Stimulated activated CD4-positive, alpha-beta T cell treated with anti-CD3 and anti-CD28 coated beads, Interleukin-1b, Interleukin-23, amount 100 ng/mL, for 4 hours (primary cell): ENCODE data around the gene PRXL2C.
"Not testable (repeated sequence)": the region's sequence is repeated elsewhere in the genome, so short reads cannot be mapped to it uniquely, and the experiment has no call there.

ENCODE experiments used
- DNase-seq, 2 donors: peaks; one replicate each; pipeline ENCODE4 v3.0.0-alpha.2; 2020; ENCODE audit warnings: low read depth in 2 of 2

Gene PRXL2C

DNA sequence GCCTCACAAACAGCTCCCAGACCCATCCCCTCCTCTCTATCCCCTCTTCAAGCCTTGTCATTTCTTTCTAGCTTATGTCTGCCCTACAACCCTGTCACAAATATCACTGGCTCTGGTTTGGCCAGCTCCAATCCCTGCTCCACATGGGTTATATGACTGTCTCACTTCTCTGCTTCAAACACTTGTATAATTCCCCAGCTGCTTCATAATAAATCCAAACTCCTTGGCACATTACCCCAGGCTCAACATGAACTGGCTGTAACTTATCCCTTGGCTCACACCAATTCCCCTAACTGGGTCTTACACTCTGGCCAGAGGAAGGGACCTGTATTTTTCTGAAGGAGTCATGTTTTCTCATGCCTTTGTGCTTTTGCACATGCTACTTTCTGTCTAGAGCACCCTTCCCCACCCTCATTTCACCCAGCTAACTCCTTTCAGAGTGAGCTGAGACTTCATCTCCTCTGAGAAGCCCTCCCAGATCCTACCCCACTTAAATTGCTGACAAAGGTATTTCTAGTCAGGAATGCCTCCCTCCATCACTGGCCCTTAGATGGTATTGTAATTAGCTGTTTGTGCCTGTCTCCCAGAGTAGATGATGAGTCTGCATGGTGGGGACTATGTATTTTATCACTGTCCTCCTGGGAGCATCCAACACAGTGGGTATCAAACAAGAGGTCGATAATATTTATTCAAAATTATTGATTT lies 5.3 kb downstream of the PRXL2C start:
- no peak for DNase-seq

DNA sequence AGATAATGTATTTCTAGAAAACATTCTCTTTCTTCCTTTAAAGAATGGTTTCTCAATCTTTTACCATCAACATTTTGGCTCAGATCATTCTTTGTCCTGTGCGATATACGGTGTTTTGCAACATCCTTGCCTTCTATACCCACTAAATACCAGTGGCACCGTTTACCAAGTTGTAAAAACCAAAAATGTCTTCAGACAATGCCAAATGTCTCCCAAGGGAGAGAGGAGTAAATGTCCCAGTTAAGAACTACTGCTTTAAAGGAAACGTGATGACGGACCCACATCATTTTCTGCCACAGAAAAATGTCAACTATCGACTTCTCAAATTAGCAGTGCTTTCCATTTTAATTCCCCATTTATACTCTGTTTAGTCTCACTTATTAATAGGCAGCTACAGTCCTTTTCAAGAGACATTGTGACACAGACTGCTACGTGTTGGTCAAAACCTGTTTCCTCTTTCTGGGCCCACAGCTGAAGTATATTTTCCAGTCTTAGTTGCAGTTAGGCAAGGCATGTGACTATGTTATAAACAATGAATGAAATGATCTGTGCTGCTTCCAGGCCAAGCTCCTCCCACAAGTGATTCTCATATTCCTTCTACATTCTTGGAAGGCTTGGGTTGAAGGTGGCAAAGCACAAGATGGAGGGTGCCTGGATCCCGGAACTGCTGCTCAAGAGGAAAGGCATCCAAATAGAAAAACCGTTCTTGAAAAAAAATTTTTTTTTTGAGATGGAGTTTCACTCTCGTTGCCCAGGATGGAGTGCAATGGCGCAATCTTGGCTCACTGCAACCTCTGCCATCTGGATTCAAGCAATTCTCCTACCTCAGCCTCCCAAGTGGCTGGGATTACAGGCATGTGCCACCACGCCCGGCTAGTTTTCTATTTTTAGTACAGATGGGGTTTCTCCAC lies 8.8 kb downstream of the PRXL2C start:
- no peak for DNase-seq

DNA sequence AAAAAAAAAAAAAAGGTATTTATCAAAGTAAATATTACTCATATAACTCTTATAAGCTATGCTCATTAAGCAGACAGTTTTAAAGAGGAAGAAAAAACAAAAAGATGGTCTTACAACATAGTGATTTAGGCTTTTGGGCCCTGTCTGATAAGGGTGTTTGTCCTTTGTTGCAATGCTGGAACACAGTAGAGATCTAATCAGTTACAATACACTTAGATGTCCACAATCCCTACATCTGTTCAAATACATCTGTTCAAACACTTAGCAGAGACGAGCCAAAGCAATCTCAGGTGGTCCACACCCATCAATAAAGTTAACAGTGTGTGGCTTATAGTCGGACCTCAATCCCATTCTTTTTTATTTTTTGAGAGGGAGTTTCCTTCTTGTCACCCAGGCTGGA lies 11.0 kb downstream of the PRXL2C start:
- no peak for DNase-seq

DNA sequence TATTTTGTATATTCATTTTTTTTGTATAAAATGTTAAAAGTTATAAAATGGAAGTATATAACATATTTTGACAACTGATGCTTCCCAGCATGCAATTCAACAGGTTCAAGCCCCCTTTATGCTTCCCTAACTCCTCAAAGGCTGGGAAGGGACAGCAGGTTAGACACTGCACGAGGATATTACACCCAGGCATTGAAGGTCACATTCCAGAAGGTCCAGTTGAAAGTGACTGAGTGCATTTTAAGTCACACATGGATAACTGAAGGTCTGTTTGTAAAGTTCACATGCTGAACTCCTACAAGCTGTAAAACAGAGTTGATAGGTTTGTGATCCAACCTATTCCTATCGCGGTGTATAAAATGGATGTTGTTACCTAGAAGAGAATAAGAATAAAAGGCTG lies 13.6 kb downstream of the PRXL2C start:
- DNase-seq = no peak

DNA sequence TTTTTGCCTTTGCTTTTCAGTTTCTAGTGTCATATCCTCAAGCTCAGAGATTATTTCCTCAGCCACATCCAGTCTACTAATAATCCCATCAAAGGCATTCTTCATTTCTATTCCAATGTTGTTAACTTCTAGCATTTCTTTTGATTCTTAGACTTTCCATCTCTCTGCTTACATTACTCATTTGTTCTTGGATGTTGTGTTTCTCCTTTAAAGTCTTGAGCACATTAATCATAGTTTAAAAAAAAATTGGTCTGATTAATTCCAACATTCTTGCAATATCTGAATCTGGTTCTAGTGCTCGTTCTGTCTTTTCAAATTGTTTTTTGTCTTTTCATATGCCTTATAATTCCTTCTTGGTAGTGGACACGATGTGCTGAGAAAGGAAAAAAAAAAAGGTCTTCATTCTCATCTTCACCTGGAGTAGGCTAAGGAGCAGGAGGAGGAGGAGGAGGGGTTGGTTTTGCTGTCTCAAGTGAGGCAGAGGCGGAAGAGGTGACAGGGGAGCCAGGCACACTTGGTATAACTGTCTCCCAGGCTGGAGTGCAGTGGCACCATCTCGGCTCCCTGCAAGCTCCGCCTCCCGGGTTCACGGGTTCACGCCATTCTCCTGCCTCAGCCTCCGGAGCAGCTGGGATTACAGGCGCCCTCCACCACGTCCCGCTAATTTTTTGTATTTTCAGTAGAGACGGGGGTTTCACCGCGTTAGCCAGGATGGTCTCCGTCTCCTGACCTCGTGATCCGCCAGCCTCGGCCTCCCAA lies 16.3 kb downstream of the PRXL2C start:
- no peak for DNase-seq

DNA sequence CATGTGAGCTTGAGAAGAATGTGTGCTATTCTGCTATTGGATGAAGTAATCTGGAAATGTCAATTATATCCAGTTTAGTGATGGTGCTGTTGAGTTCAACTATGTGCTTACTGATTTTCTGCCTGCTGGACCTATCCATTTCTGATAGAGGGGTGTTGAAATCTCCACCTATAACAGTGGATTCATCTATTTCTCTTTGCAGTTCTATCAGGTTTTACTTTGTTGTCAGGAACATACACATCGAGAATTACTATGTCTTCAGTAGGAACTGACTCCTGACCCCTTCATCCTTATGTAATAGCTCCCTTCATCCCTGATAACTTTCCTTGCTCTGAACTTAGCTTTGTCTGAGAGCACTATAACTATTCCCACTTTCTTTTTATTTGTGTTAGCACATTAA lies 18.7 kb downstream of the PRXL2C start:
- no peak for DNase-seq

DNA sequence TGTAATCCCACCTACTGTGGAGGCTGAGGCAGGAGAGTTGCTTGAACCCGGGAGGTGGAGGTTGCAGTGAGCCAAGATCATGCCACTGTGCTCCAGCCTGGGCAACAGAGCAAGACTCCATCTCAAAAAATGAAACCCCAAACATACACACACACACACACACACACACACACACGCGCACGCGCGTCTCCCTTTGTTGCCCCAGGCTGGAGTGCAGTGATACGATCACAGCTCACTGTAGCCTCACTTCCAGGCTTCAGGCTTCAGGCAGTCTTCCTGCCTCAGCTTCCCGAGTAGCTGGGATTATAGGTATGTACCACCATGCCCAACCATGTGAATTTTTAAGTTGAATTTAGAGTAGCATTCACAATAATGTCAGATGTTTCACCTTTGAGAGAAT lies 21.5 kb downstream of the PRXL2C start:
- DNase-seq = not testable (repeated sequence)

DNA sequence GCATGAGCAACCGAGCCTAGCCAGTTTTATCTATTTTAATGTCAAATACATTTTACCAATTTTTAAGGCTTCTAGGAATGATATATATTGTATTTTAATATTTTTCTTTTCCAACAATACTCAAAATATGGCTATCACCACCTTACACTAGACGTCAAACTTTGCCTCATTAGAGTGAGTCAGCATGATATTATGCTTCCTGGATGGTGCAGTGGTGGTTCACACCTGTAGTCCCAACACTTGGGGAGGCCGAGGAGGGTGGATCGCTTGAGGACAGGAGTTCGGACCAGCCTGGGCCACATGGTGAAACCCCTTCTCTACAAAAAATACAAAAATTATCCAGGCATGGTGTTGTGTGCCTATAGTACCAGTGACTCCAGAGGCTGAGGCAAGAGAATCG lies 28.2 kb downstream of the PRXL2C start:
- DNase-seq = no peak

DNA sequence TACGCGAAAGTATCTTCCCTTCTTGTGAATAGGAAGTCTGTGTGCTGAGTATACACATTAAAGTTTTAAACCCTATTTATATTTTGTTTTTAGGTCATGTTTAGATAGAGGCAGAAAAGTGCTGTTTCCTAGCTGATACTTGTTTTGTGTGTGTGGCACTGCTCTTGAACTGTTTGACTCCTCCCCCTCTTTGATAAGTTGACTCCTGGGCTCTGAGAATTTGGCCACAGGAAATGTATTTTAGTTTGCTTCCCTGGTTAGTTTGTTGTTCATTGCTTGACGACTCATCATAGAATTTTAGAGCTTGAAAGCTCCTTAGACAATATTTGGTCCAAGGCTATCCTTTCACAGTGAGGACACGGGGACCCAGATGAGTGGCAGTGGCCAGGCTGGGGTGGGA lies 33.5 kb downstream of the PRXL2C start:
- DNase-seq = no peak

DNA sequence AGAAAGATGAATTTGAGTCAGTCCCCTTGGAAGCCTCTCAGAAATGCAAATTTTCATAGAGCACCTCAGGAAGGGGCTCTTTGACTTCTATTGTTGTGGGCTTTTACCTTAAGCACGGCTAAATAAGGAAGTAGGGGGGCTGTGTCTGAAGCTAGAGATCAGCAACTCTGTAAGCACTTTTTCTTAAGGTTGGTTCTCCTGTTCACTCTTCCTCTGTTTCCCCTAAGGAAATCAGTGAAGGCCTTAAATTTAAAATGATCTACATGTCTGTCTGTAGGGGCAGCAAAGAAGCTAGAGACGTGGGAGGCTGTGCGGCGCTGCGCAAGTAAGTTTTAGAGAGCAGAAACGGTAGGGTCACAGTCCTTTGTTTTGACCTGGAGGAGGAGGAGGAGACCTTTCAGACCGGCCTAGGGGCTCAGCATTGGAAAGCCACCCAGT lies 34.3 kb downstream of the PRXL2C start:
- no peak for DNase-seq

DNA sequence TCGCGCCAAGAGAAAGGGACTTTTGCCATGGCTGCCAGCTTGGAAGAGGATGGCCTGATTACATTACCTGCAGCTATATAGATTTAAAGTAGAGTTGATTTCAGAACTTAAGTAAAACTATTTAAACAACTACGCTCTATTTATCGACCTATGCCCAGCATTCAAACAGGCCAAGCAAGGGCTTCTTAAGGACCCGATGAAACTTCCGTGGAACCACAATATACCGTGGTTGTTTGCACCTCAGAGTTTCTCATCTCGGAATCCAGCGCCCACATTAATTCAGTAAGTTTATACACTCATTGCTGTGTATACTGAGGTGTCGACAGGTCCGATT lies 35.0 kb downstream of the PRXL2C start:
- DNase-seq = no peak

DNA sequence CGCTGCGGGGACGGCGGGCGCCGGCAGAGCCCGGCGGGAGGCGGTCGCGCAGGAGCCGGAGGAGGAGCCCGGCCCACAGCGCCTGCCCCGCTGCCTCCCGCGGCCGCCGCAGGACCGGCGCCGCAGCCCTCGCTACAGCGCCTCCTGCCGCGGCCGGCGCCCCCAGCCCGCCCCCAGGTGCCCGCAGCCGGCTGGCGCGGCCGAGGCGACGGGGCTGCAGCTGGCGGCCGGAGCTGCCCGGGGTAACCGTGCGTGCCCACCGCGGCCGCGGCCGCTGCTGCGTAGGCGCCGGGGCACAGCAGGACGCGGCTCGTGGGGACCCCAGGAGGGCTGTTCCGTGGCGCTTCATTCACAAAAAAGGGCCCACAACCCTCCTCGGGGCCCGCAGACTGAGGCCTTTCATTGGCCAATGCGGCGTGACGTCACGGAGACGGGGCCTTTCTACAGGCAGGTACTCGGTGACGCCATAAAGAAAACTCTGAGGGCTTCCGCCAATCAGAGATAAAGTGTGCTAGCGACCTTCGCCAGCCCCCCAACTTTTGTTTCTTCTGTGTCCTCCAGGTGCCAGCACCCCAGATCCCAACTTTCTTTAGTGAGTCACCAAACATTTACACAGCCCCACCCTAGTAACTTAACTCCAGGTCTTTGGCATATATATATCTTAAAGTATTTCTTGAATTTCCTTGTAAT lies 35.5 kb downstream of the PRXL2C start, which contains the start of gene CDC14B:
CDC14B (minus strand) TSS at position 353 of the 690 bp plus-strand sequence. CDS start 465 bp downstream, outside the sequence.
- DNase-seq = peak; percentile 51 to 70

DNA sequence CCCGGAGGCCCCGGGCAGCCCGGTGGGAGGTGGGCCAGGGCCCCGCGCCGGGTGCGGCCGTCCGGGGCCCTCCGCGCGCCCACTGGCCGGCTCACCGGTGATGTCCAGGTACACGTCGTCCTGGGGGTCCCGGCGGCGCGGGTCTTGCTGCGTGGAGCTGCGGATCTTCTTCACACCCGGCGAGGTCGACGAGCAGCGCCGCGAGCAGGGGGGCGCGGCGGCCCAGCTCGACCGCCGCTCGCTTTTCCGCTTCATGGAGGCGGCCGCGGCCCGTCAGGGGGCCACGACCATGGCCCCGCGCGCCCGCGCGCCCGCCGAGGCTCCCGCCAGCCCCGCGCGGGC lies 36.0 kb downstream of the PRXL2C start:
- DNase-seq = peak in 1 of 2 donors; percentile 12

DNA sequence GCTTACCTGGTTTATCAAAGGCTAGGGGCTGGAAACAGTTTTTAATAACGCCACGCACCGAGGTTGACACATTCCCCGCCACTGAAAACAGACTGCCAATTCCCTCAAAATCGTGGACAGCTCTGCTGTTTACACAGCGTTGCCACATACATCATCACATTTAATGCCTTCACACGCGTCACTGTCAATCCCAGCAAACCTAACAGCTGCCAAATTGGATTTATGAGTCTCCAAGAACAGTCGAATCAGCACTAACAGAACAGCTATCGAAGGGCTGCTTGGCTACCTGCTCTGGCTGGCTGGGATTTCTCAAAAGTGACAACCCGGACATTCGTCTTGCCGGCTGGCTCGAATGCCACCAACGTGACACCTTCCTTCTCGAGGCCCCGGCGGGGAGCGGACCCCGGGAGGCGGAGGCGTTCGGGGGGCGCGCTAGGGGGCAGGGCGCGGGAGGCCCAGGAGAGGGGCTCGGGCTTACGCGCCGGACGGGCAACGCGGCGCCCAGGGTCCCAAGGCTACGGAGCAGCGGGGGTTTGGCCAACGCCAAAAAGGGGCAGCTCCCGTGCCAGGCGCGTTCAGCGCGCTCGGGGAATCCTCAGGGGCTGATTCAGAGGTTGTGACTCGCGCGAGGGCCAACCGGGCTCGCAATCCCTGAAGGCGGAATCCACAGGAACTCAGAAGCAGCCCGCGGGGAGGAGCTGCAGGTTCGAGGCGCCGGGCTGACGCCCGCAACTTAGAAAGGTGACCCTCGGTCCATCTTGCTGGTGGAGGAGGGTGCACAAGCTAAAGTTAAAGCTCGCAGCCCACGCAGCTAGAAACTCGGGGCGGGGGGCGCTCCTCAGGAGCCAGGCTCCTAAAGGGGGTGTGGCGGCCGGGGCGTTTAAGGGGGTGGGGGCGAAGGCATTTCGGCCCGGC lies 36.7 kb downstream of the PRXL2C start:
- DNase-seq = peak; percentile 8 to 14

DNA sequence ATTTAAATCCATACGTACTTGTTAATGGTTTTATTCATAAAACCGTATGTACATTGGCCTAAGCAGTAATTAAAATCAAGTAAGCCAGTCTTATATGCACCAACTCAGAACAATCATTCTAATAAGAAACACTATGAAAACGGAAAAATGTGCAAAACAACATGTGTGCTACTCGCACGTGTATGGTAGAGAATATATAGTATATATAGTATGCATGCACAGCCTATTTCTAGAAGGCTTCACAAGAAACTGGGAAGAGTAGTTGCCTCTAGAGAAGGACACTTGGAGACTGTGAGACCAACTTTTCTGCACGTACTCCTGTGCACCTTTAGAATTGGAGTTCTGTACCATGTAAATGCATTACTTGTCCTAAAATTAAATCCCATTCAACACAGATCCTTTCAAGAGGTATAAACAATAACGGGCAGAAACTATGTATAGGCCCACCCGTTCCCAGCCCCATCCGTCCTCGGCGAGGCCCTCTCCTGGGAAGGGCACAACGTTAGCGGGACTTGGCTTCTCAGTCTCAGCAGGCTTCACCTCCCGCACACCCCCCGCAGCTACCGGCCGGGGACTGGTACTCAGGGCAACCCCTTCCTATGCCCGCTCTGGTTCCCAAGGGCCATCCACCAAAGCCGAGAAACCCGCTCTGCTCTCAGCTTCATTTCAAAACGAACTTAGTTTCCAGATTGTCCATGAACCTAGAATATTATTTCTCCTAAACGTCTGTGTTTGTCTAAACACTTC lies 37.5 kb downstream of the PRXL2C start:
- DNase-seq = no peak

DNA sequence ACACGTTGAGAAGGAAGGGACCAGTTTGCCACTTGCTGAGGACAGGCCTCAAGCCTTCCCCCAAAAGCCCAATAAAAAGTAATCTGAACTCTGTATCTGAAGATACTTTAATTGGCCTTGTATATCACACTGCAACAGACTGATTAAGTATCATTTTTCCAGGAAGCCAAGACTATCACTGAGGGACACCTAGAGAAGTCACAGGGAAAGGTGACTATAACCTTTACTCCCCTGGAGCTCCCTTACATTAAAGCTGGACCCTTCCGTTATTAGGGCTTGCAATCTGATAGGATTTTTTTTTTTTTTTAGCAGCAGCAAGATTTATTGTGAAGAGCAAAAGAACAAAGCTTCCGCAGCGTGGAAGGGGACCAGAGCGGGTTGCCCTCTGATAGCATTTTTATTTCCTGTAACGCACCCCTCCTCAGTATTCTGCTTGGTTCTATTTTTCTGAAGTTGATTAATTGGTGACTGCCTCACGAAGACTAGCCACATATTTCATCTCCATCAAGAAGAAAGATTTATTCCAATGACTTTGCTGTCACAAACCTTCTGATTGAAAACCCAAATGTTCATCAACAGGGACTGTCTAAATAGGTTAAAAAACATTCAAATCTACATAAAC lies 38.2 kb downstream of the PRXL2C start:
- DNase-seq = no peak

DNA sequence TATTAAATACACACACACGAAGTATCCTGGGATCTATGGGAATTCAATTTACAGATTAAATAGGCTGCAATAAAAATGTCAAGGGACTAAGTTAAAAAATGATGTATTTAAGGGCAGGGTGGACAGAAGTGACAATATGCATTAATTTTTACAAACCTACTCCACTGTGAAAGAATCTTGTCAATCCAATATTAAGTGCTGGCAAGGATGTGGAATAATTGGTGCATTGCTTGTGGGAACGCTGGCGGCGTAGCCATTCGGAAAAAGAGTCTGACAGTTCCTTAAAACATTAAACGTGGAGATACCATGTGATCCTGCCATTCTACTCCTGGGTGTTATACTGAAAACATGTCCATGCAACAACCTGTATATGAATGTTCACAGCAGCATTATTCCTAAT lies 39.7 kb downstream of the PRXL2C start:
- DNase-seq = no peak

DNA sequence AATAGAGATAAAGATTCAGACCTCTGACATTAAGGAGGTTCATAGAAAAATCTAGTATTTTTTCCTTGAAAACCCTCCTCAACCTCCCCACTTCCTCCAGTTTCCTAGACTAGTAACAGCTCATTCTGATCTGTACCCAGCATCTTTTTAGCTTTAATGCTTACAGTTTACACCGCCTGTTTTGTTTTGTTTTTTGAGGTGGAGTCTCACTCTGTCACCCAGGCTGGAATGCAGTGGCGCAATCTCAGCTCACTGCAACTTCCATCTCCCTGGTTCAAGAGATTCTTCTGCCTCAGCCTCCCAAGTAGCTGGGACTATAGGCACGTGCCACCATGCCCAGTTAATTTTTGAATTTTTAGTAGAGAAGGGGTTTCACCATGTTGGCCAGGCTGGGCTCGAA lies 40.5 kb downstream of the PRXL2C start:
- DNase-seq = not testable (repeated sequence)

DNA sequence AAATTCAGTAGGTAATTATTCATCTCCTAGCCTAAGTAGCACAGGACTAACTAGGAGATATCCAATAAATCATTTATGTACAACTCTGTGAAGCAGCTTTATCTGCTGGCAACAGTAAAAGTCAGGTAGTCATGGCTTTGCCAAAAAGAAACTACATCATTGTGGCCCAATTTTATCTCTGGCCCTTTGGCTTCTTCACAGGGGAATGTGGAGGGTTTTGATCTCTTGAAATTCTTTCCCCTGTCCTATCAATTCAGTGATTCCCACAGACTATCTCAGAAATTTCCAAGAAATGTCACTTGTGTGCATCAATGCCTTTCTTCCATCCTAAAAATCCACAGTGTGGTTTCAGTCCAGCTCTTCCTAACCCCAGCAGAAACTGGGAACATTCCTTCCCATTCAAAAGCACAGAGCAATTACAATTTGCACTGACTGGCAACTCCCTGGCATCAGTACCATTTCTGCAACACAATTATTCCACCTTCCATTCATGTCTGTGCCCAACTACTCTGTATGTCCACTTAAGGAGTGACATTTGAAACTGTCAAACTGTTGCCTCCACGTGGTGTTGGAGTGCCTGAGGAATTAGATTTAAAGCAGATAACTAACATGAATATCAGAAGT lies 42.0 kb downstream of the PRXL2C start:
- DNase-seq = no peak
